ENCODE results near the gene KRTAP4-5.

- TF ChIP-seq ZNF416 (CRISPR knock-in tag; IDR thresholded peaks at IDR 0.05) (no peak), CTCF (IDR thresholded peaks at IDR 0.05) (no peak), KAT7 (CRISPR knock-in tag; IDR thresholded peaks at IDR 0.05; ENCODE audit: borderline replicate concordance) (no peak), ZNF263 (CRISPR knock-in tag; IDR thresholded peaks at IDR 0.05; ENCODE audit: low read depth) (no peak), USF2 (CRISPR knock-in tag; IDR thresholded peaks at IDR 0.05) (no peak), CREM (CRISPR knock-in tag; IDR thresholded peaks at IDR 0.05) (no peak), MAX (CRISPR knock-in tag; IDR thresholded peaks at IDR 0.05) (no peak), ZNF512 (CRISPR knock-in tag; IDR thresholded peaks at IDR 0.05; ENCODE audit: borderline replicate concordance) (no peak), E2F4 (CRISPR knock-in tag; IDR thresholded peaks at IDR 0.05; ENCODE audit: borderline replicate concordance, low read depth) (no peak), ZNF425 (CRISPR knock-in tag; conservative IDR thresholded peaks at IDR 0.05) (no peak), ZMAT4 (CRISPR knock-in tag; IDR thresholded peaks at IDR 0.05) (no peak)
Measured at GRCh38 chr17:41151525-41151924, 1.9 kb upstream of the KRTAP4-5 start.
